D721Med (cell line): ENCODE measurements around the gene LRFN2.

Experiments
- DNase-seq: peaks from one replicate; pipeline ENCODE4 v3.0.0; 2011; ENCODE audit warnings: low spot score; ENCODE audit not compliant: insufficient read length
- FAIRE-seq: peaks from 2 replicates; lab custom pipeline; 2011; peaks lifted over from hg19 to GRCh38; lab: Jason Lieb, UNC
- TF ChIP-seq, protein P1 (sequence below): IDR thresholded peaks from 2 replicates; pipeline ENCODE4 v1.5.1; 2012; ENCODE audit warnings: mild to moderate bottlenecking, control low read depth; ENCODE audit not compliant: insufficient read depth; ENCODE audit errors: missing control alignments

The LRFN2 gene

DNA sequence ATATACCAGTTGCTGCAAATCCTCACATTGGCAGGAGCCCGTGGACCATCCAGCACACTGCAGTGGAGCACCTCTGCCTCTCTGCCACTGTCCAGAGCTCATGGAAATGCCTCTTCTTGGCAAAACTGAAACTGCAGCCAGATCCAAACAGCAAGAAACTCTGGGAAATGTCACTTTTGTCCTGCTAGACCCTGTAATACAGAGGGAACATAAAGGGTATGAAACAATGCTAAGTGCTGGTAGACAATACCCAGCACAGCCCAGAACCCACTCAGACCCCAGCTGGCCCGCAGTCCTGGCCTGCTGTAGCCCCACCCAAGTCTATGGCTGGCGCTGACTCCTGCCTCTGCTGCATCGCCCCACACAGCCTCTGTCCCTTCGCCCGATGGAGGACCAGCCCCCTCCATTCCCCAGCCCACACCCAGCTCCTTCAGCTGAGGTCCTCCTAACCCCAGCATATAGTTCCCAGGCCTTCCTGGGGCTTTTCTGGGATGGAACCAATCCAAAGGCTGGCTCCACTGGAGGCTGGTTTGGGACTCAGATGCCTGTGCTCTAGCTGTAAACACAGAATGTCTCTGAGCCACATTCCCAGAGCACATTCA is 242.5 kb downstream of the LRFN2 start:
- FAIRE-seq (no peak), DNase-seq (no peak)
- TF ChIP-seq, protein P1, sequence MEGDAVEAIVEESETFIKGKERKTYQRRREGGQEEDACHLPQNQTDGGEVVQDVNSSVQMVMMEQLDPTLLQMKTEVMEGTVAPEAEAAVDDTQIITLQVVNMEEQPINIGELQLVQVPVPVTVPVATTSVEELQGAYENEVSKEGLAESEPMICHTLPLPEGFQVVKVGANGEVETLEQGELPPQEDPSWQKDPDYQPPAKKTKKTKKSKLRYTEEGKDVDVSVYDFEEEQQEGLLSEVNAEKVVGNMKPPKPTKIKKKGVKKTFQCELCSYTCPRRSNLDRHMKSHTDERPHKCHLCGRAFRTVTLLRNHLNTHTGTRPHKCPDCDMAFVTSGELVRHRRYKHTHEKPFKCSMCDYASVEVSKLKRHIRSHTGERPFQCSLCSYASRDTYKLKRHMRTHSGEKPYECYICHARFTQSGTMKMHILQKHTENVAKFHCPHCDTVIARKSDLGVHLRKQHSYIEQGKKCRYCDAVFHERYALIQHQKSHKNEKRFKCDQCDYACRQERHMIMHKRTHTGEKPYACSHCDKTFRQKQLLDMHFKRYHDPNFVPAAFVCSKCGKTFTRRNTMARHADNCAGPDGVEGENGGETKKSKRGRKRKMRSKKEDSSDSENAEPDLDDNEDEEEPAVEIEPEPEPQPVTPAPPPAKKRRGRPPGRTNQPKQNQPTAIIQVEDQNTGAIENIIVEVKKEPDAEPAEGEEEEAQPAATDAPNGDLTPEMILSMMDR = no peak

DNA sequence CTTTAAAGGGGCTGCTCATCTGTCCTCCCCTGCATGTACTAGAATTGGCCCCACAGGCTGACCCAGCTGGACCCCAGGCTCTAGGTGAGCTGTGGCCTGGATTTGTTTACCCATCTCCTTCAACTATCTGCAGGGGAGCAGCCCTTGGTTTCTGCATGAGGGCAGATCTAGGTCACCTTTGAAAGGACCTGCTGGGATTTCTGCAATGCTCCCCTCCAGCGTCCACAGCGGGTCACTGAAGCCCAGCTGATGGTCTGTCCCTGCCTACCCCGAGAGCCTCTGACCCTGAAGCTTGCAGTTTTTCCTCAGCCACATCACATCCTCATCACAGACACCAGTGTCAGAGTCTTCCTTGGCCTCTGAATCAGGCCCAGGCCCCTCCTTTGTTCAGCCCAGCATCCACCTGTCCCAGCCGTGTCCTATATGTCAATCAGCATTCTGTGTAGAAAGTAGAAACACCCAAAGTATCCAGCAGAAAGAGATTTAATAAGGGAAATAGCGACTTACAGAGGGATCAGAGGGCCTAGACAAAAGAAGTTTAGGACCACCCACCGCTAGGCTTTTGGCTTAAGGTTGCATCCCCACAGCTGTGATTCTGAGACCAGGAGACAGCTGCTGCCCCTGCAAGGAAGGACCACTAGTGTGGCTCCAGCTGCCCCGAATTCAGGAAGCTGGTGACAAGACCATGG is 243.1 kb downstream of the LRFN2 start:
- DNase-seq (no peak), FAIRE-seq (peak; percentile 66)
- TF ChIP-seq, protein P1 = no peak

DNA sequence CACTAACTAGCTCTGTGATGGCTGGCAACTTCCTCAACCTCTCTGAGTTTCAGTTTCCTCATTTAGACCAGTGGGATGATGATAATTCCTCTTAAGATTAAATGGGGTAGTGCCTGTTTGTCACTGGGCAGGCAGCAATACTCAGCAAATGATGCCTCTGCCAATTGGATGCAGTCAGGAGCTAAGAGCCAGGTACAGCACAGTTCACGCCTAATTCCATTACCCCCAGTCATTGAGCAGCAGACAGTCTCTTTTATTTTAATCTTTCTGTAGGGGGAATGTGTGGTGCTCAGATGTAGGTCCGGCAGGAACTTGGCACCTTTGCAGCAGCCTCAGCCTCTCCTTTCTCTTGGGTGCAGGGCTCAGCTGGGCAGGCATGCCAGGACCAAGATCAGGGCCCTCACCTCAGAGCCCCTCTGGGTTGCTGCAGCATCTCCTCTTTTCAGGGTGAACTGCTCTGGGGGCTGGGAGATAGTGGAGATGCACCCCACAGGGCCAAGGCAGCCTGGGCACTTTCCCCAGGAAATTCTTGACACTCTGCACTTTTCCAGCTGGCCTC is 243.8 kb downstream of the LRFN2 start:
- no peak for FAIRE-seq
- TF ChIP-seq, protein P1 = no peak
- no peak for DNase-seq

DNA sequence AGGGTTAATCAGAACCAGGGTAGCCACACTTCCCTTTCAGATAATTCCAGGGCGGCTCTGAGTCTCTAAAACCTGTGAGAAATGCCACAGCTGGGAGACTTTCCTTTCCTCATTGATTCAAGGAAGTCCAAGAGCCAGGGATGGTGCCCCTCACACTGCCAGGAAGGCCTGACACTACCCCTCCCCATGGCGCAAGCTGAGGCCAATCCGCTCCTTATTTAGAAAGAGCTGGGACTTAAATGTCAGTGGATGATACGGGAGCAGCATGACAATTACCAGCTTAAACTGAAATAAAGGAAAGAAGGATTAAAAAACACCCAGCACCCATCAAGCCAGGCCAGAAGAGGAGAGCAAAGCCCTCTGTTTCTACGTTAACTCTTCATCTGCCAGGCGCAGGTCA is 244.4 kb downstream of the LRFN2 start:
- TF ChIP-seq, protein P1 = no peak
- FAIRE-seq (peak; percentile 90), DNase-seq (peak; percentile 77)

DNA sequence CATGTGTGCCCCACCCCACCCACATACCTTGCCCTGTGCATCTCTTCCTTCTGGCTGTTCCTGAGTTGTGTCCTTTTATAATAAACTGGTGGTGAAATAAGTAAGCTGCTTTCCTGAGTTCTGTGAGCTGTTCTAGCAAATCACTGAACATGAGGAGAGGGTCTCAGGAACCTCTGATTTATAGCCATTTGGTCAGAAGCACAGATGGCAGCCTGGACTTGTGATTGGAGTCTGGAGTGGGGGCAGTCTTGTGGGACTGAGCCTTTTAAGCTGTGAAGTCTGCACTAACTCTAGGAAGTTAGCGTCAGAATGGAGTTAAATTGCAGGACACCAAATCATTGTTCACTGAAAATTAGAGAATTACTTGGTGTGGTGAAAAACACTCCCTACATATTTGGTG is 245.4 kb downstream of the LRFN2 start:
- FAIRE-seq = peak; percentile 41

More for the DNA sequence above, 245.4 kb downstream of the LRFN2 start:
- TF ChIP-seq, protein P1 = no peak
- DNase-seq = no peak
